ENCODE measurements around the gene CHRM1.

GRCh38 chr11:62885137-62885750 lies 35.9 kb downstream of the CHRM1 start:
- no peak for TF ChIP-seq CTCF (IDR thresholded peaks at IDR 0.05; ENCODE audit: insufficient read depth, low read length)
- TF ChIP-seq POLR2AphosphoS5 (IDR thresholded peaks at IDR 0.05; ENCODE audit: low read depth): no peak
- TF ChIP-seq, protein P1, sequence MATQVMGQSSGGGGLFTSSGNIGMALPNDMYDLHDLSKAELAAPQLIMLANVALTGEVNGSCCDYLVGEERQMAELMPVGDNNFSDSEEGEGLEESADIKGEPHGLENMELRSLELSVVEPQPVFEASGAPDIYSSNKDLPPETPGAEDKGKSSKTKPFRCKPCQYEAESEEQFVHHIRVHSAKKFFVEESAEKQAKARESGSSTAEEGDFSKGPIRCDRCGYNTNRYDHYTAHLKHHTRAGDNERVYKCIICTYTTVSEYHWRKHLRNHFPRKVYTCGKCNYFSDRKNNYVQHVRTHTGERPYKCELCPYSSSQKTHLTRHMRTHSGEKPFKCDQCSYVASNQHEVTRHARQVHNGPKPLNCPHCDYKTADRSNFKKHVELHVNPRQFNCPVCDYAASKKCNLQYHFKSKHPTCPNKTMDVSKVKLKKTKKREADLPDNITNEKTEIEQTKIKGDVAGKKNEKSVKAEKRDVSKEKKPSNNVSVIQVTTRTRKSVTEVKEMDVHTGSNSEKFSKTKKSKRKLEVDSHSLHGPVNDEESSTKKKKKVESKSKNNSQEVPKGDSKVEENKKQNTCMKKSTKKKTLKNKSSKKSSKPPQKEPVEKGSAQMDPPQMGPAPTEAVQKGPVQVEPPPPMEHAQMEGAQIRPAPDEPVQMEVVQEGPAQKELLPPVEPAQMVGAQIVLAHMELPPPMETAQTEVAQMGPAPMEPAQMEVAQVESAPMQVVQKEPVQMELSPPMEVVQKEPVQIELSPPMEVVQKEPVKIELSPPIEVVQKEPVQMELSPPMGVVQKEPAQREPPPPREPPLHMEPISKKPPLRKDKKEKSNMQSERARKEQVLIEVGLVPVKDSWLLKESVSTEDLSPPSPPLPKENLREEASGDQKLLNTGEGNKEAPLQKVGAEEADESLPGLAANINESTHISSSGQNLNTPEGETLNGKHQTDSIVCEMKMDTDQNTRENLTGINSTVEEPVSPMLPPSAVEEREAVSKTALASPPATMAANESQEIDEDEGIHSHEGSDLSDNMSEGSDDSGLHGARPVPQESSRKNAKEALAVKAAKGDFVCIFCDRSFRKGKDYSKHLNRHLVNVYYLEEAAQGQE (IDR thresholded peaks at IDR 0.05; ENCODE audit: insufficient replicate concordance, low read depth): no peak
- no peak for TF ChIP-seq SPI1 (IDR thresholded peaks at IDR 0.05; ENCODE audit: borderline replicate concordance, low read depth)

Data from HL-60 (cell line).